NK-92 (cell line): ENCODE measurements around the gene MATN1.

ENCODE experiments used
- DNase-seq: peaks from one replicate; lab custom pipeline; 2025; ENCODE audit not compliant: unreplicated experiment; lab: John Stamatoyannopoulos, UW

The MATN1 gene

GRCh38 chr1:30664103-30664755 is 59.2 kb downstream of the MATN1 start:
- DNase-seq = no peak

DNA sequence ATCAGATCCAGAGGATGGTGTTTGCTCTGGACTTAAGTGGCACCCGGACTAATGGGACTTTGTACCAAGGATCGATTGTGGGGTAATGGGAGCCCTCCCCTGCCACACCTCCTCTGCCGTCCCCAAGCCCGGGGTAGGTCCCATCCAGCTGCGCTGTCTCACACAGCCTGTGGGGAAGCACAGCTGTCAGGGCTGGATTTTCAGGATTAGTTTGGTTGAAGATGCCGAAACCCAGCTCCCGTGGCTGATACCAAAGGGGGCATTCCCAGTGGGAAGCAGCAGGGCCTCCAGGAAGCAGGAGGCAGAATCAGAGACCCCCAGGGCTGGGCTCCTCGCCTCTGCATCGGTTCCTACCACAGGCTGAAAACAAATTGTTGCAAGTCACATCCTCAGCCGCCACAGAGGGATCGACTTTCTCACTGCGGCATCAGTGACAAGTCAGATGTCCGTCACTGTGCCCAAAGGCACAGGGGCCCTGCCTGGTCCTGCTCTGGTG is 59.7 kb downstream of the MATN1 start:
- no peak for DNase-seq

DNA sequence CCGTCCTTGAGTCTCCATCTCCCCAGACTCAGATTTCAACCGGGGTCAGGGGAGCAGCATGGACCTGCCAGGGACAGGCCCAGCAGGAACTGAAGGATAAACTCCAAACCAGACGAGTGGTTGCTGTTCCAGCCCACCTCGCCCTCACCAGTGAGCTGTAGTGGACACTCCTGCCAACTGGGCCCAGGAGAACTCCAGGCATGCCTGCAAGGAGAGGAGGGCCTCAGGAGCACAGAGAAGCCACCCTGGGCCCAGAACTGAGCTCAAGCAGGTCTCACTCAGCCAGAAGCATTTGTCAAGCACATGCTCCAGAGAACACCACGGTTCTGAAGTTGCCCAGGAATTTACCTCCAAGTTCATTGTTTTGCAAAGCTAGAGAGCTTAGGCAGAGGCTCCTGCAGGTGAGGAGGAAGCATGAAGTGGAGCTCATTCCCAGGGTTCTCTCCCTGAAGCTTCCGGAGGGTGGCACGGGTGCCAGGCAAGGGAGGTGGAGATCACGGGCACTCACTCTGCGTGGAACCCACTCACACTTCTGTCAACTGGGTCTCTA is 61.0 kb downstream of the MATN1 start:
- no peak for DNase-seq

DNA sequence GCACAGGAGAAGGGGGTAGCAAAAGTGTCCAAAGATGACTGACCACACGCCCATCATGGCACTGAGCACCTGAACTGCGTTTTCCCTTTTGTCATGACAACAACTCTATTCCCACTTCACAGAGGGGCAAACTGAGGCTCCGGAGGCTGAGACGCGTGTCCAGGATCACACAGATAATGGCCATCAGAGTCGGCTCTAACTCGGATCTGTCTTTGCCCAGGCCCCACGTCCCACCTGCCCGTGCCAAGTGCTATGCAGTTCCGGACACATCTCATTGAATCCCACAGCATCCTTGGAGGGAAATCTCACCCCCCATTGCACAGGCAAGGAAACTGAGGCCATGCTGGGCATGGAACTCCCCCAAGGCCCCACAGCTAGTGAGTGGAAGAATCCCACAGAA is 62.1 kb downstream of the MATN1 start:
- DNase-seq = no peak
